ENCODE data around the gene ABCA2. TPM values are rescaled to one million over a fixed set of nuclear protein-coding genes. Genes with fewer than 3 reads are reported as not detected.

ABCA2 gene
- total RNA-seq, 2 experiments from 2014 or later, result 4.1 to 4.7 TPM

GRCh38 chr9:136963751-136964150, 64.3 kb downstream of the ABCA2 start:
- H3K4me3 Mint-ChIP-seq, result no peak overlapping the region

GRCh38 chr9:136963341-136963740, 64.7 kb downstream of the ABCA2 start:
- Mint-ChIP-seq H3K36me3 (ENCODE audit: low read depth) (no peaks in the 10 kb centered on the region), H3K9me3 (no peaks in the 10 kb centered on the region), H3K4me3 (no peak overlapping the region), H3K4me1 (ENCODE audit: low read depth) (peaks cover 12% of the 10 kb centered on the region), H3K27ac (no peak overlapping the region), H3K27me3 (ENCODE audit: low read depth) (no peaks in the 10 kb centered on the region)
- CTCF ChIA-PET, result no interaction called here
- intact Hi-C loops (cut with micrococcal nuclease), result no loop called here
- DNase-seq, result no peak

More at GRCh38 chr9:136963751-136964150, 64.3 kb downstream of the ABCA2 start:
- Mint-ChIP-seq H3K4me1 (ENCODE audit: low read depth) (peaks cover 12% of the 10 kb centered on the region), H3K27ac (no peak overlapping the region), H3K9me3 (no peaks in the 10 kb centered on the region), H3K36me3 (ENCODE audit: low read depth) (no peaks in the 10 kb centered on the region), H3K27me3 (ENCODE audit: low read depth) (no peaks in the 10 kb centered on the region)
- intact Hi-C loops (cut with micrococcal nuclease), result no loop called here
- CTCF ChIA-PET, result no interaction called here
- DNase-seq, result no peak

- no peak for DNase-seq
- H3K4me3 Mint-ChIP-seq, result no peak overlapping the region
- CTCF ChIA-PET, result no interaction called here
Measured at GRCh38 chr9:136962701-136963248, 65.3 kb downstream of the ABCA2 start.

GRCh38 chr9:136962163-136962562, 65.9 kb downstream of the ABCA2 start:
- Mint-ChIP-seq H3K36me3 (ENCODE audit: low read depth) (no peaks in the 10 kb centered on the region), H3K9me3 (no peaks in the 10 kb centered on the region), H3K27me3 (ENCODE audit: low read depth) (no peaks in the 10 kb centered on the region), H3K4me3 (no peak overlapping the region), H3K4me1 (ENCODE audit: low read depth) (peaks cover 12% of the 10 kb centered on the region), H3K27ac (no peak overlapping the region)
- no peak for DNase-seq
- CTCF ChIA-PET, result interaction anchor here (0.6 kb wide), 1 partner anchor 146 kb away, joined by 4 read pairs; no protein-coding TSS in a partner anchor
- intact Hi-C loops (cut with micrococcal nuclease), result no loop called here

More at GRCh38 chr9:136962701-136963248, 65.3 kb downstream of the ABCA2 start:
- Mint-ChIP-seq H3K9me3 (no peaks in the 10 kb centered on the region), H3K36me3 (ENCODE audit: low read depth) (no peaks in the 10 kb centered on the region), H3K4me1 (ENCODE audit: low read depth) (peaks cover 12% of the 10 kb centered on the region), H3K27me3 (ENCODE audit: low read depth) (no peaks in the 10 kb centered on the region), H3K27ac (no peak overlapping the region)
- intact Hi-C loops (cut with micrococcal nuclease), result no loop called here

- CTCF ChIA-PET, result interaction anchor here (0.6 kb wide), 1 partner anchor 145 kb away, joined by 4 read pairs; no protein-coding TSS in a partner anchor
- intact Hi-C loops (cut with micrococcal nuclease), result no loop called here
- Mint-ChIP-seq H3K4me1 (ENCODE audit: low read depth) (peaks cover 12% of the 10 kb centered on the region), H3K9me3 (peaks cover 2% of the 10 kb centered on the region), H3K36me3 (ENCODE audit: low read depth) (no peaks in the 10 kb centered on the region), H3K27ac (no peak overlapping the region), H3K4me3 (no peak overlapping the region), H3K27me3 (ENCODE audit: low read depth) (no peaks in the 10 kb centered on the region)
- no peak for DNase-seq
Measured at GRCh38 chr9:136961279-136962065, 66.6 kb downstream of the ABCA2 start.

- DNase-seq, result no peak
- CTCF ChIA-PET, result no interaction called here
- peaks cover 2% of the 10 kb centered on the region for H3K9me3 Mint-ChIP-seq
- peaks cover 7% of the 10 kb centered on the region for H3K4me1 Mint-ChIP-seq (ENCODE audit: low read depth)
- H3K27ac Mint-ChIP-seq, result no peak overlapping the region
- intact Hi-C loops (cut with micrococcal nuclease), result no loop called here
- H3K4me3 Mint-ChIP-seq, result no peak overlapping the region
- H3K36me3 Mint-ChIP-seq (ENCODE audit: low read depth), result no peaks in the 10 kb centered on the region
- no peaks in the 10 kb centered on the region for H3K27me3 Mint-ChIP-seq (ENCODE audit: low read depth)
Measured at GRCh38 chr9:136960938-136961275, 67.1 kb downstream of the ABCA2 start.

GRCh38 chr9:136960212-136960937, 67.7 kb downstream of the ABCA2 start:
- no peak overlapping the region for H3K27ac Mint-ChIP-seq
- peaks cover 4% of the 10 kb centered on the region for H3K4me1 Mint-ChIP-seq (ENCODE audit: low read depth)
- no peak for DNase-seq
- H3K36me3 Mint-ChIP-seq (ENCODE audit: low read depth), result no peaks in the 10 kb centered on the region
- intact Hi-C loops (cut with micrococcal nuclease), result no loop called here
- H3K9me3 Mint-ChIP-seq, result peaks cover 2% of the 10 kb centered on the region
- no peaks in the 10 kb centered on the region for H3K27me3 Mint-ChIP-seq (ENCODE audit: low read depth)
- CTCF ChIA-PET, result no interaction called here
- H3K4me3 Mint-ChIP-seq, result no peak overlapping the region

- Mint-ChIP-seq H3K4me1 (ENCODE audit: low read depth) (peaks cover 2% of the 10 kb centered on the region), H3K36me3 (ENCODE audit: low read depth) (no peaks in the 10 kb centered on the region), H3K4me3 (no peak overlapping the region), H3K9me3 (peaks cover 2% of the 10 kb centered on the region), H3K27ac (no peak overlapping the region), H3K27me3 (ENCODE audit: low read depth) (no peaks in the 10 kb centered on the region)
- CTCF ChIA-PET, result interaction anchor here (1.1 kb wide), 1 partner anchor 277 kb away, joined by 3 read pairs; no protein-coding TSS in a partner anchor
- DNase-seq, result no peak
- intact Hi-C loops (cut with micrococcal nuclease), result no loop called here
Measured at GRCh38 chr9:136958898-136959850, 68.9 kb downstream of the ABCA2 start.

GRCh38 chr9:136958473-136958872, 69.6 kb downstream of the ABCA2 start:
- H3K4me1 Mint-ChIP-seq (ENCODE audit: low read depth), result peaks cover 2% of the 10 kb centered on the region
- CTCF ChIA-PET, result interaction anchor here (1.1 kb wide), 1 partner anchor 278 kb away, joined by 3 read pairs; no protein-coding TSS in a partner anchor
- H3K36me3 Mint-ChIP-seq (ENCODE audit: low read depth), result no peaks in the 10 kb centered on the region
- H3K4me3 Mint-ChIP-seq, result no peak overlapping the region
- H3K27me3 Mint-ChIP-seq (ENCODE audit: low read depth), result no peaks in the 10 kb centered on the region
- intact Hi-C loops (cut with micrococcal nuclease), result no loop called here
- no peak for DNase-seq
- peaks cover 2% of the 10 kb centered on the region for H3K9me3 Mint-ChIP-seq
- H3K27ac Mint-ChIP-seq, result no peak overlapping the region

GRCh38 chr9:136957901-136958300, 70.1 kb downstream of the ABCA2 start:
- H3K36me3 Mint-ChIP-seq (ENCODE audit: low read depth), result no peaks in the 10 kb centered on the region
- no peak for DNase-seq
- peaks cover 2% of the 10 kb centered on the region for H3K9me3 Mint-ChIP-seq
- H3K4me3 Mint-ChIP-seq, result no peak overlapping the region
- H3K27me3 Mint-ChIP-seq (ENCODE audit: low read depth), result no peaks in the 10 kb centered on the region
- intact Hi-C loops (cut with micrococcal nuclease), result no loop called here
- no peak overlapping the region for H3K27ac Mint-ChIP-seq
- H3K4me1 Mint-ChIP-seq (ENCODE audit: low read depth), result peaks cover 2% of the 10 kb centered on the region
- CTCF ChIA-PET, result interaction anchor here (1.1 kb wide), 1 partner anchor 279 kb away, joined by 3 read pairs; no protein-coding TSS in a partner anchor

GRCh38 chr9:136957461-136957860, 70.6 kb downstream of the ABCA2 start:
- H3K36me3 Mint-ChIP-seq (ENCODE audit: low read depth), result no peaks in the 10 kb centered on the region
- no peak for DNase-seq
- intact Hi-C loops (cut with micrococcal nuclease), result no loop called here
- CTCF ChIA-PET, result no interaction called here
- H3K4me1 Mint-ChIP-seq (ENCODE audit: low read depth), result peaks cover 2% of the 10 kb centered on the region
- peaks cover 2% of the 10 kb centered on the region for H3K9me3 Mint-ChIP-seq
- H3K4me3 Mint-ChIP-seq, result no peak overlapping the region
- H3K27ac Mint-ChIP-seq, result no peak overlapping the region
- H3K27me3 Mint-ChIP-seq (ENCODE audit: low read depth), result no peaks in the 10 kb centered on the region
